Esophagus muscularis mucosa (tissue), 4 donors: Measurements from ENCODE around the gene GPR32. TPM values are rescaled to one million over a fixed set of nuclear protein-coding genes. Genes with fewer than 3 reads are reported as not detected.

ENCODE experiments used
- DNase-seq: peaks from one replicate; pipeline ENCODE4 v3.0.0-alpha.2; 2017; ENCODE audit errors: extremely low spot score
- H3K27ac ChIP-seq, 4 donors: fragments of 200-600 bp; sonication (generic); replicated peaks in 1 of 4; 1 replicate in 3 of 4; 2 replicates in 1 of 4; pipeline ENCODE4 v1.5.1; 2016 to 2019; ENCODE audit warnings: mild to moderate bottlenecking in 1 of 4
- H3K27me3 ChIP-seq, 4 donors: fragments of 200-600 bp; sonication (generic); one replicate each; pipeline versions ENCODE4 v1.5.1 to v1.6.0; 2016 to 2019
- H3K36me3 ChIP-seq, 4 donors: fragments of 200-600 bp; sonication (generic); one replicate each; pipeline ENCODE4 v1.5.1; 2016 to 2019
- H3K4me1 ChIP-seq, 4 donors: fragments of 200-600 bp; sonication (generic); one replicate each; pipeline ENCODE4 v1.5.1; 2016 to 2019
- H3K4me3 ChIP-seq, 4 donors: fragments of 200-600 bp; sonication (generic); 1 replicate in 2 of 4; 2 replicates in 2 of 4; pipeline ENCODE4 v1.5.1; 2016 to 2019; ENCODE audit warnings: mild to moderate bottlenecking in 4 of 4, moderate library complexity in 1 of 4
- H3K9me3 ChIP-seq, 4 donors: fragments of 200-600 bp; sonication (generic); 1 replicate in 3 of 4; 2 replicates in 1 of 4; pipeline ENCODE4 v1.5.1; 2016 to 2019
- CTCF ChIP-seq, 3 experiments: fragments of 200-600 bp in 2 of 3; fragments of 450-650 bp in 1 of 3; sonication (generic) in 2 of 3; IDR thresholded peaks; one replicate each; pipeline ENCODE4 v1.5.1; 2017 to 2019; ENCODE audit warnings: antibody characterized with exemption in 3 of 3, mild to moderate bottlenecking in 2 of 3, moderate library complexity in 1 of 3
- EP300 ChIP-seq: sonication (generic); formaldehyde crosslinking; IDR thresholded peaks from one replicate; pipeline ENCODE4 v1.6.1; 2017; ENCODE audit warnings: antibody characterized with exemption
- POLR2A ChIP-seq: fragments of 450-650 bp; IDR thresholded peaks from one replicate; pipeline ENCODE4 v1.6.1; 2017; ENCODE audit warnings: antibody characterized with exemption, moderate library complexity, mild to moderate bottlenecking, low read depth
- POLR2AphosphoS5 ChIP-seq, 2 donors: sonication (generic); formaldehyde crosslinking; IDR thresholded peaks; one replicate each; pipeline ENCODE4 v1.6.1; 2017; ENCODE audit warnings: antibody characterized with exemption in 2 of 2
- WGBS: methylation state at CpG from one replicate; pipeline ENCODE4 v1.1.5; 2018; 5-methylcytosine and 5-hydroxymethylcytosine counted together
- intact Hi-C: fragments of 100-400 bp; cut with DNase I; formaldehyde crosslinking; loops from one replicate; pipeline ENCODE4 v1.15.1; 2023
- total RNA-seq, 4 donors: library from RNA; depleted of rRNA; stranded (reverse); fragments of >200 nt; gene quantifications; one replicate each; pipeline versions ENCODE4 v1.1.0 to v1.2.1, GENCODE V29; 2016

The GPR32 gene
- total RNA-seq, 4 donors from 2014 or later, result not detected

- H3K4me1 ChIP-seq, result peaks cover 20 to 52% (median 39%) of the 10 kb centered on the region in 4 donors
- peak overlapping the region; percentile 61 to 86 (median 62) for H3K4me3 ChIP-seq
- TF ChIP-seq CTCF (IDR thresholded peaks at IDR 0.05), result no peak
- no peak for TF ChIP-seq POLR2A
- no peak for TF ChIP-seq EP300
- TF ChIP-seq POLR2AphosphoS5 (IDR thresholded peaks at IDR 0.05), result no peak
- H3K27me3 ChIP-seq, result peaks cover 3 to 77% (median 22%) of the 10 kb centered on the region in 4 donors
- intact Hi-C loops, result loop anchor here (5.0 kb wide), 1 partner anchor 58 kb away; no protein-coding TSS in a partner anchor
- 18% methylated on average over 3 of the region's 31 CpGs for WGBS
- H3K9me3 ChIP-seq, result no peaks in the 10 kb centered on the region
- peak overlapping the region; percentile 36 to 80 (median 70) for H3K27ac ChIP-seq
- H3K36me3 ChIP-seq, result no peaks in the 10 kb centered on the region
- DNase-seq, result no peak
Observed at GRCh38 chr19:50723735-50724521, 46.3 kb upstream of the GPR32 start.

GRCh38 chr19:50724522-50725217, 45.6 kb upstream of the GPR32 start:
- no CpG with 5 or more reads among the region's 65 CpGs for WGBS
- no peaks in the 10 kb centered on the region for H3K9me3 ChIP-seq
- peak overlapping the region; percentile 61 to 86 (median 62) for H3K4me3 ChIP-seq
- H3K4me1 ChIP-seq, result peaks cover 17 to 45% (median 32%) of the 10 kb centered on the region in 4 donors
- intact Hi-C loops, result loop anchor here (5.0 kb wide), 2 partner anchors 58 to 83 kb away; no protein-coding TSS in a partner anchor
- peak; percentile 99 for DNase-seq
- peak; percentile 84 to 90 for TF ChIP-seq POLR2AphosphoS5 (IDR thresholded peaks at IDR 0.05)
- TF ChIP-seq EP300, result no peak
- TF ChIP-seq CTCF (IDR thresholded peaks at IDR 0.05), result peak; percentile 67 to 71 (median 69)
- peak; percentile 10 for TF ChIP-seq POLR2A
- H3K27me3 ChIP-seq, result peaks cover 0 to 77% (median 19%) of the 10 kb centered on the region in 4 donors
- H3K36me3 ChIP-seq, result no peaks in the 10 kb centered on the region
- peak overlapping the region; percentile 65 to 80 (median 70) for H3K27ac ChIP-seq

GRCh38 chr19:50725218-50725910, 44.9 kb upstream of the GPR32 start:
- intact Hi-C loops, result loop anchor here (5.0 kb wide), 1 partner anchor 82 kb away; no protein-coding TSS in a partner anchor
- Histone ChIP-seq H3K27me3 (peaks cover 0 to 70% (median 16%) of the 10 kb centered on the region in 4 donors), H3K27ac (peak overlapping the region; percentile 59 to 80 (median 70)), H3K9me3 (no peaks in the 10 kb centered on the region), H3K4me1 (peaks cover 17 to 43% (median 31%) of the 10 kb centered on the region in 4 donors), H3K36me3 (no peaks in the 10 kb centered on the region), H3K4me3 (peak overlapping the region; percentile 61 to 86 (median 62))
- TF ChIP-seq EP300 (no peak), POLR2AphosphoS5 (IDR thresholded peaks at IDR 0.05) (no peak), CTCF (IDR thresholded peaks at IDR 0.05) (no peak), POLR2A (no peak)
- no peak for DNase-seq
- WGBS, result 5% methylated on average over 48 of the region's 52 CpGs

GRCh38 chr19:50725911-50726230, 44.4 kb upstream of the GPR32 start:
- no peak for DNase-seq
- H3K27ac ChIP-seq, result no peak overlapping the region
- 67% methylated on average over 9 of the region's 9 CpGs for WGBS
- H3K9me3 ChIP-seq, result no peaks in the 10 kb centered on the region
- no peaks in the 10 kb centered on the region for H3K36me3 ChIP-seq
- intact Hi-C loops, result loop anchor here (5.0 kb wide), 1 partner anchor 81 kb away; no protein-coding TSS in a partner anchor
- H3K4me3 ChIP-seq, result peak overlapping the region; percentile 61 to 86 (median 62)
- H3K4me1 ChIP-seq, result peaks cover 17 to 43% (median 31%) of the 10 kb centered on the region in 4 donors
- no peak for TF ChIP-seq CTCF (IDR thresholded peaks at IDR 0.05)
- no peak for TF ChIP-seq POLR2AphosphoS5 (IDR thresholded peaks at IDR 0.05)
- no peak for TF ChIP-seq POLR2A
- no peak for TF ChIP-seq EP300
- H3K27me3 ChIP-seq, result peaks cover 0 to 65% (median 14%) of the 10 kb centered on the region in 4 donors
